H4 (cell line): ENCODE results near the gene FAM221B. TPM values are rescaled to one million over a fixed set of nuclear protein-coding genes. Genes with fewer than 3 reads are reported as not detected.

ENCODE experiments used
- DNase-seq: peaks from one replicate; pipeline ENCODE4 v3.0.0-alpha.2; 2015; ENCODE audit warnings: low spot score
- total RNA-seq: library from RNA; depleted of rRNA; stranded (reverse); fragments of >200 nt; shearing (Covaris generic); gene quantifications from 2 replicates; pipeline ENCODE4 v1.2.3, GENCODE V29; 2014; rRNA removed

The FAM221B gene
- total RNA-seq, 1 experiment from 2014 or later, result not detected

DNA sequence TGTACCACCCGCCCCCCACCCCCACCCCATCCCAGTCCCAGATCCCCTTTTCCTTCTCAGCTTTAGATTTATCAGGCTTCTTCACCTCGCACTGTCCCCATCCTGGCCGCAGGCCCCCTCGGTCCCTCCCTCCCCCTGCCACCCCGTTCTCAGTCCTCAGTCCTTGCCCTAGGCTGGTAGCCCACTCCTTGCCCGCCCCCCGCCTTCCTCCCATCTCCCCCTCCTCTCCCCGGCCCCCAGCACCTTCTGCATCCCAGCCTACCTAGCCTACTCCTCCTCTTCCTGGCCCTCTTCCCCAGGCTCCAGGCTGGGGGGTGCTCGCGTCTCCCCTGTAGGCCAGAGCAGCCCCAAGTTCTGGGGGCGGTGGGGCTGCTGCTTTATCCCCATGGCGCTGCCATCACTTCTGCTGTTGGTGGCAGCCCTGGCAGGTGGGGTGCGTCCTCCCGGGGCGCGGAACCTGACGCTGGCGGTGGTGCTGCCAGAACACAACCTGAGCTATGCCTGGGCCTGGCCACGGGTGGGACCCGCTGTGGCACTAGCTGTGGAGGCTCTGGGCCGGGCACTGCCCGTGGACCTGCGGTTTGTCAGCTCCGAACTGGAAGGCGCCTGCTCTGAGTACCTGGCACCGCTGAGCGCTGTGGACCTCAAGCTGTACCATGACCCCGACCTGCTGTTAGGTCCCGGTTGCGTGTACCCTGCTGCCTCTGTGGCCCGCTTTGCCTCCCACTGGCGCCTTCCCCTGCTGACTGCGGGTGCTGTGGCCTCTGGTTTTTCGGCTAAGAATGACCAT is 36.3 kb downstream of the FAM221B start:
- DNase-seq, result no peak

DNA sequence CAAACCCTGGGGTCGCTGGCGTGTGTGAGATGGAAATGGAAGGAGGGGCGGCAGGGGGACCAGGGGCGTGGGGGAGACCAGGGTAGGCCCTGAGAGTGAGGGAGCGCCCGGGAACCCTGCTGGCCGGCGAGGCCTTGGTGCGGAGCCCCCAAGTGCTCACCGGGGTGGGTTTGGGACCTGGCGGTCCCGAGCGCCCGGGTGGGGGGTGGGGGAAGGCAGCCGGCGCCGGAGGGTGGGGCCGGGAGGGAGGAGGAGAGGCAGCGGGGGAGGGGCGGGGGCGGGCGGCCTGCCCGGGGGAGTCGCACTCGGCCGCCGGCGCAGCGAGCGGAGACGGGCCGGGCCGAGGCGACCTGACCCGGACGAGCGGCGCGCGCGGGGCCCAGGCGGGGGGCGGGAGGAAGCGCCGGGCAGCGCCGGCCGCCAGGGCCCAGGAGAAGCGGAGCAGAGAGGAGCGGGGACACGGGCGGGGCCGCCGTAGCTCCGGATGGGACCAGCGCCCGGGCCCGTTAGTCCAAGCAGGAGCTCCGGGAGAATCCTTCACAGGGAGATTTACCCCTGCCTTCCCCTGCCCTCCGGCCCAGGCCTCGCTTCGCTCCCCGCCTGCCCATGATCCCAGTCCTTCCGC is 37.1 kb downstream of the FAM221B start, which contains the start of gene NPR2:
TSS of gene NPR2 (plus strand) at position 295 of the 625 bp plus-strand sequence. CDS start 818 bp downstream, outside the sequence.
- no peak for DNase-seq

DNA sequence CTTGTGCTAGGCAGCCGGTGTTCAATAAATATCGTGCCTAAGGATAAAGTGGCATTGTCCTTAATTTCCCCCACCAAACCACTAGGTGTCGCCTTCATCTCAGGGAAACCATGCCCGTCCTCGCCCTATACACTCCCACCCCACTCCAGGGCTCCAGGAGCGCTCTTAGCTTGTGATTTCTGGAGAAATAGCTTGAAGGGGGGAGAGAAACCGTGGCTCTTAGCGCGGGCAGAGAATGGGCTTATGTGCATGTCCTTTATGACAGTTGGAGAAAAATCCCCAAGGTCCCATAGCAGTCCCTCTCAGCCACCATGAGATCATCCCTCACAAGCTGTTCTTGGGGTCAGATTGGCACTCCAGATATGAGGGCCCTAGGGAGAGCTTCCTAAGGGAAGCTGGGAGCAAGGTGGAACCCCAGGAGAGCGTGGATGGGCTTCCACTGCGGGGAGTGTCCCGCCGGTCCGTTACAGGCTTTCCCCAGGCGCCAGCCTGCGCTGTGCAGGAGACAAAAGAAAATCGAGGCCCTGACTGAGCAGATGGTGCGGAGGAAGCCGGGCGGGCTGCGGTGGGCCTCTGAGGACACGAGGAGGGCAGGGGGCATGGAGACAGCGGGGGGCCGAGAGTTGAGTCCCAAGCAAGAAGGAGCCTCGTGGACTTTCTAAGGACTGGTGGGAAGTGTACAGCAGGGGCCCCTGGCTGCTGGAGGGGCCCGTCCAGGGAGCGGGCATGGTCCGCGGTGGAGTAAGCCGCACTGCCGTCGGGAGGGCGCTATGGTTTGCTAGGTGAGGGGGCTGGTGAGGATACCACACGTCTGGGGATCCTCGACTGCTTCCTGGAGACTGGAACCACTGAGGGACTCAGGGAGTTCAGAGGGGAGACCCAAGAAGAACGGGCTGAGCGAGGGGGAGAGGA is 37.9 kb downstream of the FAM221B start:
- DNase-seq, result peak; percentile 77

DNA sequence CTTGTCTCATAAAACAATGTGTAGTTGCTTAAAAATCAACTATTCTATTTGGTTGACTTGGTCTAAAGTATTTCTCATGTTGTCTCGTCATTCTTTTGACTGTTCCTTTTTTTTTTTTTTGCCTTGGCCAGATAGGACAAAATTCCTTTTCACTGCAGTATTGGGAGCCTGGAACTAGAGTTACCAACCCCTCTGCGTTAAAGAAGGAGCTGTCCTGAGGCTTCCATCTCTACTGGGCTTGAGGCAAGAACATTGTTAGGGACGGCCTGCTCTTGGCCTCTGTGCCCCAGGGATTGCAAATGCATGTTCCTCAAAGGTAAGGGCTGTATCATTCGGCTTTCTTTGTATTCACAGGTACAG is 38.5 kb downstream of the FAM221B start:
- DNase-seq, result no peak

GRCh38 chr9:35789541-35789940 is 39.0 kb downstream of the FAM221B start:
- DNase-seq, result no peak

DNA sequence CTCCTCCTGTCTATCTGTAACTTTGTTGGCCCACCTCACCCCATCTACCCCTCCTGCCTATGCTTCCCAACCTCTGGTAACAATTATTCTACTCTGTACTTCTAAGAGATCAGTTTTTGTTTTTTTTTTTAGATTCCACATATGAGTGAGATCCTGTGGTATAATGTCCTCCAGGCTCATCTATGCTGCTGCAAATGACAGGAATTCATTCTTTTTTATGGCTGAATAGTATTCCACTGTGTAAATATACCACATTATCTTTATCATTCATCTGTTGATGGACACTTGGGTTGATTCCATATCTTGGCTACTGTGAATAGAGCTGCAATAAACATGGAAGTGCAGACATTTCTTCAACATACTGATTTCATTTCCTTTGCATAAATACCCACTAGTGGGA is 45.1 kb downstream of the FAM221B start:
- no peak for DNase-seq

DNA sequence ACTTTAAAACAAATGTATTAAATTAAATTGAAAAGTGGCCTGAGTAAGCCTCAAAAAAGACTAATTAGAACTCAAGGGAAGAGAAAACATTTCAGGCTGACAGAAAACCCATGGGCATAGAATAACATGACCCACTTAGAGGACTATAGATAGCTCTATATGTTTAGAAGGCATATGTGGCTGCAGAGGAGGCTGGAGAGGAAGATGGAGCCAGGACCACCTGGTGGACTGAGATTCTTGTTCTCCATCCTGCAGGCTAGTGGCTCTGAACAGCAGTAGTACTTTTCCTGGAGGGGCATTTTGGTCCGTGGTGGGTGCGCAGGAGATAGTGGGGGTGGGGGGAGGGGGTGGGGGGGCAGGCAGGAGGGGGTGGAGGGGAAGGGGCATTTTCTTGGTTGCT is 47.5 kb downstream of the FAM221B start:
- DNase-seq, result no peak

GRCh38 chr9:35778496-35778895 is 50.0 kb downstream of the FAM221B start:
- DNase-seq, result no peak

- no peak for DNase-seq
These were observed 52.5 kb downstream of the FAM221B start for GRCh38 chr9:35776018-35776417.

GRCh38 chr9:35774907-35775635 is 53.5 kb downstream of the FAM221B start:
- no peak for DNase-seq

DNA sequence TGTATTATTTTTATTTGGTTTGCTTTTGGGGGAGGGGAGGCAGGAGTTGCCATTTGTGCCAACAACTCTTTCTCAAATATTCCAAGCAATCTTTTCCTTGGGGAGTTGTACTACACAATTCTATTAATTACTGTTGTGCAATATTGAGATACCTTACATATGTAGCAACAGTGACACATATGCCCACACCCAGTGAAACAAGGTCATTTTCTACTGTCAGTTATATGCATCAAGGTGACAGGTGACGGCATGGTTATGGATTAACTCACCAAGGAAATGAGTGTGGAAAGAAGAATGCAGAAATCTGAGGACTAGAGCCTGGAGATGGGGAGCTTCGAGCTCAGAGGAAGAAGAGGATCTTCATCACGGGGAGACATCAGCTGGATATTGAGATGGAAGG is 56.6 kb downstream of the FAM221B start:
- DNase-seq, result no peak

DNA sequence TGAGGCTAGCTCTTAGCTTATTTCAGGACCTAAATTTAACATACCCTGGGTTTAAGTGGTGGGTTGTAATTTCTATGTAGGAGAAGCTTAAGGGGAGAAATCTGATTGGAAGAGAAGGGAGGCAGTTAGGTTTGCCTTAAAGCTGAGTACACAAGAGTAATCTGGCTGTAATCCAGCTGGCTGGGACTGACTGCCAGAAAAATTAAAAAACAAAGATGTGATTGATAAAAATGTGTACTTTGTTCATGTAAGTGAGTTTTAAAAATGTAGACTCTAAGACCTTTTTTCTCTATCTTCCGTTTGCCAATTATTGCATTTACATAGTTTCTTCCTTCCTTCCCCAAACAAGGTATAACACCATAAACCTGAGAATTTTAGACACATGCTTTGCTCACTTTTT is 57.0 kb downstream of the FAM221B start:
- DNase-seq, result no peak

GRCh38 chr9:35771075-35771433 is 57.5 kb downstream of the FAM221B start:
- no peak for DNase-seq

GRCh38 chr9:35769763-35770162 is 58.8 kb downstream of the FAM221B start:
- DNase-seq, result no peak

DNA sequence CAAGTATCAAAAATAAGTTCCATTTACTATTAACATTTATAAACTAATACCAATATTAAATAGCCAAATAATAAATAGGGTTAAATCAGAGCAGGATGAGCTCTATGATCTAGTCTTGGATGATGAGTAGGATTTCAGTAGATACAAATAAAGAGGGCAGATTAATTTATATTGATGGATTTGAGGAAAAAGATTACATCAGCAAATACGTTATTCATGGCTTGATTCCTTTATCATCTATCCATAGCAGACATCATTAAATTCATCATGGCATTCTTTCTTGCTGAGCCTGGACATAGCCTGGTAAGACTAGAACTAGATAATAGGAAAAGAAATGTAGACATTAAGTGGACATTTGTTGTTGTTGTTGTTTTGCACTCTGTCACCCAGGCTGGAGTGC is 61.1 kb downstream of the FAM221B start:
- no peak for DNase-seq

DNA sequence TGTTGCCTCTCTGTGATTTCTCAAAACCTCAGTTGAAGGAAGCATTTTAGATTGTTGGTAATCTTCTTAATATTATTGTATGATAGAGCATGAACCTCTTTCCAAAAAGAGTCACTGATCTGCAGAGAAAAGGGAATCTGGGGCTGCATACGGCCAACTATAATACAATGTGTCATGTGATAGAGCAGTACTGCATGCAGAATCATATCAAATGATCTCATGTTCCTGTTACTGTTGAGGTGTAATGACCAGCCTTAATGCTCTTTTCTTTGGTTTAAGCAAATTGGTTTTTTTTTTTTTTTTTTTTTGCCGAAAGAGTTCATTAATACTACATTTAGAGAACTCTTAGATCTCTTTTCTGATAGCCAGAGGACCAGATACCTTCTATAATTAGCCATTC is 61.5 kb downstream of the FAM221B start:
- no peak for DNase-seq

Other genes with a start within 250 kb of the FAM221B start
- 5.4 and 8.0 TPM in 2 replicates for gene TESK1, start 223.5 kb downstream of the FAM221B start, total RNA-seq
- gene CD72, start 210.3 kb downstream of the FAM221B start, total RNA-seq, result 0.53 and 1.2 TPM in 2 replicates
- not detected in 2 replicates for gene SIT1, start 177.8 kb downstream of the FAM221B start, total RNA-seq
- 4,639 and 15,849 TPM in 2 replicates for gene RMRP, start 170.7 kb downstream of the FAM221B start, total RNA-seq
- 6.3 and 7.9 TPM in 2 replicates for gene CCDC107, start 170.4 kb downstream of the FAM221B start, total RNA-seq
- gene ARHGEF39, start 163.5 kb downstream of the FAM221B start, total RNA-seq, result 16.9 and 44.9 TPM in 2 replicates
- gene CA9, start 154.8 kb downstream of the FAM221B start, total RNA-seq, result 1.3 and 2.1 TPM in 2 replicates
- 2.7 and 3.9 TPM in 2 replicates for gene TPM2, start 138.8 kb downstream of the FAM221B start, total RNA-seq
- gene TLN1, start 96.5 kb downstream of the FAM221B start, total RNA-seq, result 71.2 and 95.8 TPM in 2 replicates
- gene CREB3, start 96.1 kb downstream of the FAM221B start, total RNA-seq, result 115 and 121 TPM in 2 replicates
- gene GBA2, start 79.5 kb downstream of the FAM221B start, total RNA-seq, result 16.9 and 21.5 TPM in 2 replicates
- gene RGP1, start 79.4 kb downstream of the FAM221B start, total RNA-seq, result 16.4 and 18.6 TPM in 2 replicates
- not detected in 2 replicates for gene MSMP, start 74.5 kb downstream of the FAM221B start, total RNA-seq
- gene NPR2, start 37.1 kb downstream of the FAM221B start, total RNA-seq, result 0.25 and 2.9 TPM in 2 replicates
- gene SPAG8, start 16.5 kb downstream of the FAM221B start, total RNA-seq, result 0.99 TPM in 2 replicates
- gene HINT2, start 13.7 kb downstream of the FAM221B start, total RNA-seq, result 88.2 and 95.4 TPM in 2 replicates
- gene TMEM8B, start 496 bp upstream of the FAM221B start, total RNA-seq, result 2.1 and 4.2 TPM in 2 replicates
- gene OR13J1, start 41.7 kb upstream of the FAM221B start, total RNA-seq, result not detected in 2 replicates
- 0.41 TPM in 1 of 2 replicates, not detected in the other for gene HRCT1, start 77.5 kb upstream of the FAM221B start, total RNA-seq
- 0.12 and 0.27 TPM in 2 replicates for gene SPAAR, start 80.8 kb upstream of the FAM221B start, total RNA-seq
- not detected in 2 replicates for gene OR2S2, start 129.4 kb upstream of the FAM221B start, total RNA-seq
- gene RECK, start 208.2 kb upstream of the FAM221B start, total RNA-seq, result 14.3 and 16.7 TPM in 2 replicates